ENCODE data around the gene USP30.

DNA sequence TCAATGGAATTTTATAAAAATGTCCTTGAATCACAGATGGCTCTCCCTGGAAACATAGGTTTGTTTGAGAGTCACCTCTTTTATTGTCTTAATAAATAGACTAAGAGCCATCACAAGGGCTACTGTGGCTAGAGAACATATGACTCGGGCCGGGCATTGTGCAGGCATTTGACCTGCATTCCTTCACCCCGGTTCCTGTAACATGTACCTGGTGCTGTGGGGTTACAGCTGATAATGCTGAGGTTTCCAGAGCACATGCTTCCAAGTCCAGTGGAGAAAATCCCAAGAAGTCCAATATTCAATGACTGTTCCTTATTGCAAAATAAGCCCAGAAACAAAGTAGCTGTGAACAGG is 63.0 kb downstream of the USP30 start:
- TF ChIP-seq, protein P1, sequence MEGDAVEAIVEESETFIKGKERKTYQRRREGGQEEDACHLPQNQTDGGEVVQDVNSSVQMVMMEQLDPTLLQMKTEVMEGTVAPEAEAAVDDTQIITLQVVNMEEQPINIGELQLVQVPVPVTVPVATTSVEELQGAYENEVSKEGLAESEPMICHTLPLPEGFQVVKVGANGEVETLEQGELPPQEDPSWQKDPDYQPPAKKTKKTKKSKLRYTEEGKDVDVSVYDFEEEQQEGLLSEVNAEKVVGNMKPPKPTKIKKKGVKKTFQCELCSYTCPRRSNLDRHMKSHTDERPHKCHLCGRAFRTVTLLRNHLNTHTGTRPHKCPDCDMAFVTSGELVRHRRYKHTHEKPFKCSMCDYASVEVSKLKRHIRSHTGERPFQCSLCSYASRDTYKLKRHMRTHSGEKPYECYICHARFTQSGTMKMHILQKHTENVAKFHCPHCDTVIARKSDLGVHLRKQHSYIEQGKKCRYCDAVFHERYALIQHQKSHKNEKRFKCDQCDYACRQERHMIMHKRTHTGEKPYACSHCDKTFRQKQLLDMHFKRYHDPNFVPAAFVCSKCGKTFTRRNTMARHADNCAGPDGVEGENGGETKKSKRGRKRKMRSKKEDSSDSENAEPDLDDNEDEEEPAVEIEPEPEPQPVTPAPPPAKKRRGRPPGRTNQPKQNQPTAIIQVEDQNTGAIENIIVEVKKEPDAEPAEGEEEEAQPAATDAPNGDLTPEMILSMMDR (IDR thresholded peaks at IDR 0.05), result no peak
- no peak for TF ChIP-seq EP300 (IDR thresholded peaks at IDR 0.05)
- no peak for TF ChIP-seq POLR2A (IDR thresholded peaks at IDR 0.05)
- TF ChIP-seq POLR2AphosphoS5 (IDR thresholded peaks at IDR 0.05), result no peak

Data from upper lobe of left lung (tissue), 4 donors.